MCF 10A (cell line): ENCODE results near the gene TUBG1. TPM values are rescaled to one million over a fixed set of nuclear protein-coding genes. Genes with fewer than 3 reads are reported as not detected.

ENCODE experiments used
- BruUV-seq: library from RNA; stranded (reverse); fragments of 400-500 nt; replicated peaks from 2 replicates; lab custom pipeline; 2021; lab: Mats Ljungman, UMichigan
- CTCF ChIA-PET: fragments of 300-600 bp; sonication (Branson Sonifier 250); formaldehyde crosslinking; extraction: SDS; loops from one replicate; lab custom pipeline; 2021; ENCODE audit warnings: antibody characterized with exemption, inconsistent platforms; lab: Yijun Ruan, JAX
- POLR2A ChIA-PET: fragments of 300-600, 350-650 bp; sonication (Branson Sonifier 250); formaldehyde crosslinking; extraction: SDS; loops from one replicate; lab custom pipeline; 2020; ENCODE audit warnings: antibody characterized with exemption, inconsistent platforms; lab: Yijun Ruan, JAX
- DNase-seq: peaks from one replicate; pipeline ENCODE4 v3.0.0-alpha.2; 2018; ENCODE audit not compliant: unreplicated experiment
- H3K27ac Mint-ChIP-seq: one replicate; pipeline ENCODE4 v1.8.0; 2022; ENCODE audit warnings: mild to moderate bottlenecking, low read depth, mixed read lengths; ENCODE audit not compliant: unreplicated experiment
- H3K27me3 Mint-ChIP-seq: one replicate; pipeline ENCODE4 v1.8.0; 2022; ENCODE audit warnings: mixed read lengths; ENCODE audit not compliant: insufficient read depth, unreplicated experiment
- H3K36me3 Mint-ChIP-seq: one replicate; pipeline ENCODE4 v1.8.0; 2022; ENCODE audit warnings: mild to moderate bottlenecking, moderate library complexity, mixed read lengths; ENCODE audit not compliant: insufficient read depth, unreplicated experiment
- H3K4me1 Mint-ChIP-seq: one replicate; pipeline ENCODE4 v1.8.0; 2022; ENCODE audit warnings: mixed read lengths; ENCODE audit not compliant: insufficient read depth, unreplicated experiment
- H3K4me3 Mint-ChIP-seq: one replicate; pipeline ENCODE4 v1.8.0; 2022; ENCODE audit warnings: mild to moderate bottlenecking, moderate library complexity, mixed read lengths; ENCODE audit not compliant: unreplicated experiment
- H3K9me3 Mint-ChIP-seq: one replicate; pipeline ENCODE4 v1.8.0; 2022; ENCODE audit warnings: mixed read lengths; ENCODE audit not compliant: unreplicated experiment
- intact Hi-C: fragments of 100-400 bp; cut with micrococcal nuclease; formaldehyde crosslinking; loops from 2 replicates; pipeline ENCODE4 v1.14.1; 2022
- total RNA-seq: library from RNA; stranded (reverse); gene quantifications from 2 replicates; pipeline ENCODE4 v1.2.3, GENCODE V29; 2022
- TF ChIP-seq, protein P1 (sequence below): fragments of 200-600 bp; IDR thresholded peaks from one replicate; pipeline ENCODE4 v1.8.0; 2022; ENCODE audit warnings: antibody characterized with exemption, mild to moderate bottlenecking; ENCODE audit not compliant: unreplicated experiment

Gene TUBG1
- total RNA-seq, 1 experiment from 2014 or later = 60.2 TPM

GRCh38 chr17:42647778-42648177, 38.3 kb downstream of the TUBG1 start:
- Mint-ChIP-seq H3K36me3 (no peaks in the 10 kb centered on the region), H3K27me3 (peaks cover 5% of the 10 kb centered on the region), H3K9me3 (no peaks in the 10 kb centered on the region), H3K27ac (no peak overlapping the region), H3K4me1 (no peaks in the 10 kb centered on the region), H3K4me3 (no peak overlapping the region)
- intact Hi-C loops = no loop called here
- no TSS peak for BruUV-seq
- no peak for DNase-seq
- POLR2A ChIA-PET = interaction anchor here (1.4 to 1.6 kb wide), 2 partner anchors 12 to 24 kb away, joined by 4 read pairs; partner anchors contain the start of gene TUBG2
- CTCF ChIA-PET = interaction anchor here (0.6 to 2.0 kb wide), 2 partner anchors 24 to 91 kb away, joined by 4 to 6 read pairs; no protein-coding TSS in a partner anchor
- TF ChIP-seq, protein P1, sequence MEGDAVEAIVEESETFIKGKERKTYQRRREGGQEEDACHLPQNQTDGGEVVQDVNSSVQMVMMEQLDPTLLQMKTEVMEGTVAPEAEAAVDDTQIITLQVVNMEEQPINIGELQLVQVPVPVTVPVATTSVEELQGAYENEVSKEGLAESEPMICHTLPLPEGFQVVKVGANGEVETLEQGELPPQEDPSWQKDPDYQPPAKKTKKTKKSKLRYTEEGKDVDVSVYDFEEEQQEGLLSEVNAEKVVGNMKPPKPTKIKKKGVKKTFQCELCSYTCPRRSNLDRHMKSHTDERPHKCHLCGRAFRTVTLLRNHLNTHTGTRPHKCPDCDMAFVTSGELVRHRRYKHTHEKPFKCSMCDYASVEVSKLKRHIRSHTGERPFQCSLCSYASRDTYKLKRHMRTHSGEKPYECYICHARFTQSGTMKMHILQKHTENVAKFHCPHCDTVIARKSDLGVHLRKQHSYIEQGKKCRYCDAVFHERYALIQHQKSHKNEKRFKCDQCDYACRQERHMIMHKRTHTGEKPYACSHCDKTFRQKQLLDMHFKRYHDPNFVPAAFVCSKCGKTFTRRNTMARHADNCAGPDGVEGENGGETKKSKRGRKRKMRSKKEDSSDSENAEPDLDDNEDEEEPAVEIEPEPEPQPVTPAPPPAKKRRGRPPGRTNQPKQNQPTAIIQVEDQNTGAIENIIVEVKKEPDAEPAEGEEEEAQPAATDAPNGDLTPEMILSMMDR = no peak

- no peaks in the 10 kb centered on the region for H3K9me3 Mint-ChIP-seq
- CTCF ChIA-PET = interaction anchor here (0.6 to 0.9 kb wide), 3 partner anchors 12 to 817 kb away, joined by 3 to 7 read pairs (median 3); no protein-coding TSS in a partner anchor
- BruUV-seq = no TSS peak
- intact Hi-C loops = no loop called here
- no peak for DNase-seq
- no peaks in the 10 kb centered on the region for H3K36me3 Mint-ChIP-seq
- POLR2A ChIA-PET = interaction anchor here (0.6 to 0.8 kb wide), 2 partner anchors 11 to 71 kb away, joined by 3 read pairs; no protein-coding TSS in a partner anchor
- no peak overlapping the region for H3K27ac Mint-ChIP-seq
- H3K27me3 Mint-ChIP-seq = no peaks in the 10 kb centered on the region
- H3K4me3 Mint-ChIP-seq = no peak overlapping the region
- TF ChIP-seq, protein P1 = no peak
- no peaks in the 10 kb centered on the region for H3K4me1 Mint-ChIP-seq
Observed at GRCh38 chr17:42651392-42651791, 41.9 kb downstream of the TUBG1 start.

DNA sequence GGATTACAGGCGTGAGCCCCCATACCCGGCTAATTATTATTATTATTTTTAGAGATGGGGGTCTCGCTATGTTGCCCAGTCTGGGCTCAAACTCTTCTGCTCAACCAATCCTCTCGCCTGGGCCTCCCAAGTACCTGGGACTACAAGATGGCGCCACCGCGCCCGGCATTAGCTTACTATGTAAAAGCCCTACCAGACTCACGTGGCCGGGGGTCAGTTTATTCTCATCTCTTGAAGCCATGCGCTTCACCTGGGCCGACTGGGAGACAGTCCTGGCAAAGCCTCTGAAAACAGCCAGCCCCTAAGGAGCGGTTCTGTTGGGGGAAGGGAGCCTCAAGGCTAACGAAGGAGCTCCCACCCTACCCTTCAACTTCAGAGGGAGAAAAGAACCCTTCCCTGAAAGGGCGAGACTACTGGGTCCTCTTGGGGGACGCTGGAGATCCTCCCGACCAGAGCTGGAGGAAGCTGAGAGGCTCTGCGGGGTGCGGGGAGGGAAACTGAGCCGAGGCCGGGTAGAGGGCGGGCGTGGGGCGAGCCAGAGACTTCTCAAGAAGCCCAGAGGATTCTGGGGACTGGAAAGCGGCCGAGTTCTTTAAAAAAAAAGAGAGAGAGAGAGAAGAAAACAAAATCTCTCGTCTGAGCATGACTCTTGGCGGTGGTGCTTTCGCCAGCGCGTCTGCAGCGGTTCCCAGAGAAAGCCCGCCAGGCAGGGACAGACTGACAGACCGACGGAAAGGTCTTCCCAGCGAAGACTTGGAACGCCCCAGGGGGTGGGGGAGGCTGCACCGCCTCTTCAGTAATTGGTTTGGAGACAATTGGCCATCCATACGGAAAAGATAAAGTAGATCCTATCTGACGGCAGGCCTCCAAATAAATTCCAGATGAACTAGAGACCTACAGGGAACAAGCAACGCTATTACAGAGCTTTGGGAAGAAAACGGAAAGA, 44.0 kb downstream of the TUBG1 start:
- DNase-seq = no peak
- Mint-ChIP-seq H3K36me3 (no peaks in the 10 kb centered on the region), H3K27ac (no peak overlapping the region), H3K4me1 (no peaks in the 10 kb centered on the region), H3K4me3 (no peak overlapping the region), H3K27me3 (no peaks in the 10 kb centered on the region), H3K9me3 (no peaks in the 10 kb centered on the region)
- CTCF ChIA-PET = interaction anchor here (0.6 kb wide), 1 partner anchor 42 kb away, joined by 3 read pairs; no protein-coding TSS in a partner anchor
- BruUV-seq = no TSS peak
- TF ChIP-seq, protein P1 = no peak
- POLR2A ChIA-PET = no interaction called here
- intact Hi-C loops = no loop called here

DNA sequence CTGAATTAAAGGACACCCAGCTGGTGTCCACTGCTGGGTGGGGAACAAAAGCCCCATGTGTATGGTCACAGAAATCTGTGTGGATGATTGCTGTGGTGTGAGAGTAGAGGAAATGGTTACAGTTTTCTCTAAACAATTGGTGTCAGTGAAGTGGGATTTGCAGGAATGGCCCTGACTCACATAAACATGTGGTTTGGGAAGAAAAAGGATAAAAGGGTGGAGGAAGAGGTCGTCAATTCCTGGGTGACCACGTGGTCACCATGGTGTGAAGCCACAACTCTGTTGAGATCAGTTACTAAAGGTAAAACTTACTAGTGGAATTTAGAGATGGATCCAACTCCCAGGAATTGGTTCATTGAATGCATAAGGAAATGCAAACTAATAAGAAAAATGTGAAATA, 46.0 kb downstream of the TUBG1 start:
- CTCF ChIA-PET = no interaction called here

More for the DNA sequence above, 46.0 kb downstream of the TUBG1 start:
- Mint-ChIP-seq H3K27me3 (no peaks in the 10 kb centered on the region), H3K9me3 (no peaks in the 10 kb centered on the region), H3K4me1 (peaks cover 11% of the 10 kb centered on the region), H3K27ac (peak overlapping the region; percentile 44), H3K4me3 (no peak overlapping the region), H3K36me3 (peaks cover 6% of the 10 kb centered on the region)
- POLR2A ChIA-PET = interaction anchor here (0.8 kb wide), 1 partner anchor 19 kb away, joined by 3 read pairs; no protein-coding TSS in a partner anchor
- no TSS peak for BruUV-seq
- TF ChIP-seq, protein P1 = no peak
- DNase-seq = no peak
- intact Hi-C loops = no loop called here
